Endodermal cell (in vitro differentiated cells): ENCODE measurements around the gene FTSJ1. TPM values are rescaled to one million over a fixed set of nuclear protein-coding genes. Genes with fewer than 3 reads are reported as not detected.

ENCODE experiments used
- DNase-seq: peaks from one replicate; pipeline ENCODE4 v3.0.0-alpha.2; 2017
- H3K27ac ChIP-seq: 2 replicates; pipeline ENCODE4 v1.5.1; 2013; ENCODE audit warnings: mild to moderate bottlenecking, low read depth, low read length, moderate library complexity
- H3K27me3 ChIP-seq: 2 replicates; pipeline ENCODE4 v1.6.1; 2013; ENCODE audit warnings: mild to moderate bottlenecking, low read length, moderate library complexity; ENCODE audit not compliant: insufficient read depth, control insufficient read depth, poor library complexity, severe bottlenecking
- H3K36me3 ChIP-seq: 2 replicates; pipeline ENCODE4 v1.7.0; 2013; ENCODE audit warnings: mild to moderate bottlenecking, low read length, moderate library complexity; ENCODE audit not compliant: control insufficient read depth, insufficient read depth
- H3K4me1 ChIP-seq: one replicate; pipeline ENCODE4 v1.7.0; 2013; ENCODE audit warnings: low read length; ENCODE audit not compliant: control insufficient read depth, insufficient read depth
- H3K4me3 ChIP-seq: 2 replicates; pipeline ENCODE4 v1.5.1; 2013; ENCODE audit warnings: mild to moderate bottlenecking, low read length, moderate library complexity
- H3K9ac ChIP-seq: 2 replicates; pipeline ENCODE4 v1.6.1; 2013; ENCODE audit warnings: mild to moderate bottlenecking, low read length, moderate library complexity; ENCODE audit not compliant: poor library complexity, severe bottlenecking; ENCODE audit errors: extremely low read depth
- H3K9me3 ChIP-seq: 2 replicates; pipeline ENCODE4 v1.6.1; 2013; ENCODE audit warnings: mild to moderate bottlenecking, low read length, moderate library complexity; ENCODE audit not compliant: control insufficient read depth
- H3K27ac Mint-ChIP-seq: 2 replicates; pipeline ENCODE4 v1.8.0; 2020; ENCODE audit warnings: mixed read lengths
- H3K27me3 Mint-ChIP-seq: 2 replicates; pipeline ENCODE4 v1.8.0; 2021; ENCODE audit warnings: mild to moderate bottlenecking, mixed read lengths; ENCODE audit not compliant: insufficient read depth
- H3K36me3 Mint-ChIP-seq: 2 replicates; pipeline ENCODE4 v1.8.0; 2020; ENCODE audit warnings: low read depth, mixed read lengths
- H3K4me1 Mint-ChIP-seq: 2 replicates; pipeline ENCODE4 v1.8.0; 2020; ENCODE audit warnings: mixed read lengths
- H3K4me3 Mint-ChIP-seq: 2 replicates; pipeline ENCODE4 v1.8.0; 2020; ENCODE audit warnings: mild to moderate bottlenecking, moderate library complexity, mixed read lengths
- H3K9me3 Mint-ChIP-seq: 2 replicates; pipeline ENCODE4 v1.8.0; 2020; ENCODE audit warnings: mild to moderate bottlenecking, mixed read lengths
- CTCF ChIP-seq: fragments of 200-600 bp; sonication (generic); conservative IDR thresholded peaks from 2 replicates; pipeline ENCODE4 v1.5.0; 2021; ENCODE audit warnings: antibody characterized with exemption, mild to moderate bottlenecking
- WGBS, 2 experiments: methylation state at CpG; one replicate each; pipeline versions ENCODE4 v1.1.5 to v1.1.7; 2013; ENCODE audit warnings: missing lambda C conversion rate in 2 of 2, mixed read lengths in 1 of 2; ENCODE audit not compliant: insufficient coverage in 1 of 2, insufficient read length in 1 of 2; 5-methylcytosine and 5-hydroxymethylcytosine counted together
- total RNA-seq, 2 donors: library from RNA; stranded (reverse); fragmentation: NEBNext Ultra II Directional in 1 of 2; extraction: Animal tissue kit (Norgen Biotek cat#: 25700) in 1 of 2; gene quantifications; 2 replicates in 1 of 2; 3 replicates in 1 of 2; pipeline ENCODE4 v1.2.1, GENCODE V29; 2021

Gene FTSJ1
- total RNA-seq, 2 donors from 2014 or later: 47.3 to 54.3 TPM

- peak within 1 kb of the TSS; percentile 55 for H3K9ac ChIP-seq
- H3K27ac ChIP-seq: no peak within 1 kb of the TSS
- no peaks in the 10 kb centered on the region for H3K27me3 Mint-ChIP-seq
- peaks cover 13% of the 10 kb centered on the region for H3K36me3 Mint-ChIP-seq
- H3K27ac Mint-ChIP-seq: peak within 1 kb of the TSS; percentile 85
- no peaks in the 10 kb centered on the region for H3K27me3 ChIP-seq
- TF ChIP-seq CTCF: no peak
- WGBS, 2 experiments: 0% methylated on average over 2 to 47 of the region's 65 CpGs
- peak within 1 kb of the TSS; percentile 80 for H3K4me3 ChIP-seq
- H3K4me1 Mint-ChIP-seq: peaks cover 8% of the 10 kb centered on the region
- DNase-seq: peak; percentile 90
- peak within 1 kb of the TSS; percentile 77 for H3K4me3 Mint-ChIP-seq
- H3K4me1 ChIP-seq: no peaks in the 10 kb centered on the region
- peaks cover 25% of the 10 kb centered on the region for H3K36me3 ChIP-seq
- no peaks in the 10 kb centered on the region for H3K9me3 ChIP-seq
- peaks cover 58% of the 10 kb centered on the region for H3K9me3 Mint-ChIP-seq
These were observed 32.6 kb downstream of the FTSJ1 start, which contains the start of gene PORCN for GRCh38 chrX:48508400-48509244. Gene PORCN, plus strand, starts transcription at chrX:48508992. Its CDS starts 829 bp downstream, at chrX:48509821.

GRCh38 chrX:48509245-48509590, 33.2 kb downstream of the FTSJ1 start:
- no peaks in the 10 kb centered on the region for H3K4me1 ChIP-seq
- no peak for TF ChIP-seq CTCF
- 0 to 7% methylated on average over 1 to 10 of the region's 16 CpGs for WGBS, 2 experiments
- no peaks in the 10 kb centered on the region for H3K27me3 ChIP-seq
- H3K4me3 Mint-ChIP-seq: peak overlapping the region; percentile 77
- no peak overlapping the region for H3K27ac Mint-ChIP-seq
- no peaks in the 10 kb centered on the region for H3K9me3 ChIP-seq
- H3K9ac ChIP-seq: peak overlapping the region; percentile 6
- H3K9me3 Mint-ChIP-seq: peaks cover 58% of the 10 kb centered on the region
- H3K36me3 ChIP-seq: peaks cover 30% of the 10 kb centered on the region
- no peak overlapping the region for H3K27ac ChIP-seq
- peaks cover 8% of the 10 kb centered on the region for H3K4me1 Mint-ChIP-seq
- H3K4me3 ChIP-seq: peak overlapping the region; percentile 80
- no peaks in the 10 kb centered on the region for H3K27me3 Mint-ChIP-seq
- peaks cover 15% of the 10 kb centered on the region for H3K36me3 Mint-ChIP-seq
- no peak for DNase-seq

- Mint-ChIP-seq H3K4me3 (peak overlapping the region; percentile 77), H3K4me1 (peaks cover 8% of the 10 kb centered on the region), H3K27ac (no peak overlapping the region), H3K36me3 (peaks cover 18% of the 10 kb centered on the region), H3K27me3 (no peaks in the 10 kb centered on the region), H3K9me3 (peaks cover 61% of the 10 kb centered on the region)
- 50 to 71% methylated on average over 1 to 11 of the region's 11 CpGs for WGBS, 2 experiments
- no peaks in the 10 kb centered on the region for H3K27me3 ChIP-seq
- no peak overlapping the region for H3K27ac ChIP-seq
- no peak for DNase-seq
- no peaks in the 10 kb centered on the region for H3K4me1 ChIP-seq
- H3K4me3 ChIP-seq: peak overlapping the region; percentile 80
- H3K9me3 ChIP-seq: no peaks in the 10 kb centered on the region
- peaks cover 34% of the 10 kb centered on the region for H3K36me3 ChIP-seq
- peak; percentile 8 for TF ChIP-seq CTCF
- H3K9ac ChIP-seq: peak overlapping the region; percentile 6
These were observed 33.6 kb downstream of the FTSJ1 start for GRCh38 chrX:48509619-48510018.
